Stimulated activated CD4-positive, alpha-beta T cell treated with anti-CD3 and anti-CD28 coated beads, Interleukin-4, amount 100 ng/mL, for 48 hours (primary cell): ENCODE data around the gene KCNMA1.

Experiments
- DNase-seq, 2 donors: peaks; one replicate each; pipeline ENCODE4 v3.0.0-alpha.2; 2020; ENCODE audit warnings: low read depth in 2 of 2

The KCNMA1 gene

GRCh38 chr10:77274046-77274795, 363.4 kb downstream of the KCNMA1 start:
- DNase-seq: no peak

- no peak for DNase-seq
Measured at GRCh38 chr10:77269163-77269562, 368.4 kb downstream of the KCNMA1 start.

GRCh38 chr10:77268721-77269120, 368.9 kb downstream of the KCNMA1 start:
- no peak for DNase-seq

- no peak for DNase-seq
Measured at GRCh38 chr10:77267703-77268675, 369.6 kb downstream of the KCNMA1 start.

GRCh38 chr10:77266242-77266641, 371.4 kb downstream of the KCNMA1 start:
- no peak for DNase-seq

- no peak for DNase-seq
Measured at GRCh38 chr10:77264527-77264926, 373.1 kb downstream of the KCNMA1 start.

GRCh38 chr10:77264107-77264506, 373.5 kb downstream of the KCNMA1 start:
- no peak for DNase-seq

GRCh38 chr10:77263700-77264099, 373.9 kb downstream of the KCNMA1 start:
- DNase-seq: no peak

- DNase-seq: no peak
Measured at GRCh38 chr10:77261146-77261545, 376.5 kb downstream of the KCNMA1 start.

- no peak for DNase-seq
Measured at GRCh38 chr10:77259171-77259874, 378.3 kb downstream of the KCNMA1 start.

GRCh38 chr10:77256346-77256745, 381.3 kb downstream of the KCNMA1 start:
- DNase-seq: no peak

- no peak for DNase-seq
Measured at GRCh38 chr10:77253556-77254064, 384.0 kb downstream of the KCNMA1 start.

- no peak for DNase-seq
Measured at GRCh38 chr10:77253147-77253545, 384.5 kb downstream of the KCNMA1 start.

GRCh38 chr10:77252380-77253146, 385.0 kb downstream of the KCNMA1 start:
- DNase-seq: no peak

- no peak for DNase-seq
Measured at GRCh38 chr10:77251297-77252013, 386.2 kb downstream of the KCNMA1 start.

- no peak for DNase-seq
Measured at GRCh38 chr10:77249901-77250459, 387.6 kb downstream of the KCNMA1 start.

- DNase-seq: no peak
Measured at GRCh38 chr10:77248104-77248790, 389.4 kb downstream of the KCNMA1 start.

- DNase-seq: no peak
Measured at GRCh38 chr10:77247031-77247990, 390.3 kb downstream of the KCNMA1 start.
